Sigmoid colon (tissue), 4 donors: Measurements from ENCODE around the gene MYH10.

ENCODE experiments used
- CTCF ChIP-seq, 4 experiments: fragments of 450-650 bp in 3 of 4; fragments of 200-600 bp in 1 of 4; IDR thresholded peaks; one replicate each; pipeline ENCODE4 v1.5.1; 2016 to 2019; ENCODE audit warnings: antibody characterized with exemption in 4 of 4, mild to moderate bottlenecking in 3 of 4, moderate library complexity in 2 of 4
- EP300 ChIP-seq, 4 donors: sonication (generic); formaldehyde crosslinking; IDR thresholded peaks; one replicate each; pipeline ENCODE4 v1.6.1; 2017; ENCODE audit warnings: antibody characterized with exemption in 4 of 4

DNA sequence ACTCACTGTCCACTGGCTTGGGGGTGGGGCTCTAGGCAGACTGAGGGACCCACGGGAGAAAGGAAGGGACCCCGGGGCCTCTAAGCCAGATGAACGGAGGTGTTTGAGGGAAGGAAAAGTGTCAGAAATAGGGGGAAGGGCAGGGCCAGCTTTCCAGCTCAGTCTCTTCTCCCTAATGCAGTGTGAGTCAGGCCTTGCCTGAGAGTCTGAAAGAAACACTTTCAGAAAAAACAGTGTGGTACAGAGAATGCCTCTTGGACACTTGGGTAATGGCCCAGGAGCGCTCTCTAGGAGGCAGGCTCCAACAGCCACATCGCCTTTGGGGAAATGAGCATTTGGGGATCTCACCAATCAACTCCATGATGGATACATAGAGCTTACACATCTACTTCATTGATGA is 148.0 kb downstream of the MYH10 start:
- no peak for TF ChIP-seq CTCF (IDR thresholded peaks at IDR 0.05)
- no peak for TF ChIP-seq EP300 (IDR thresholded peaks at IDR 0.05)
